ENCODE data around the gene PUDP.
A peak's percentile ranks its signal among the peaks of the same experiment; 100 is the strongest.

Gene PUDP

DNA sequence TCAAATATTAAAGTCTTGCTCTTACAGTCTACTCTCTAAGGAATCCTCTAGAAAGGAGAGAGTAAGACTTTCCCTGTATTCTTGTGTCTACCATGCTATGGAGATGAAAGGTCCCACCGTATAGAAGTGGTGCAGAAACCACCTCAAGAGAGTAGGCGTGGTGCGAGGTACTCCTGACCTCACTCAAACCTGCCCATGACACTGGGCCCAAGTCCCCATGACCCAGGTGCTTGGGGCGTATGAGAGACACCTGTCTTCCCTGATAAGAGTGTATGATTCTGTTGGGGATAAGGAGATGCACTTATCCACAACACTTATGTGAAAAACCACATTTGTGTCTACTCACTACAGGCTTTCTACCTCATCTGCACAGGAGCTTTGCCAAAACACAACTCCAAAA is 55.4 kb downstream of the PUDP start:
- in situ Hi-C loops (cut with HindIII; ENCODE audit: low pct_ligation_motif_present, low sequenced_read_pairs), result no loop called here
- Histone ChIP-seq H3K27me3 (replicated peaks) (no peaks in the 10 kb centered on the region), H3K27ac (no peak overlapping the region), H3K36me3 (replicated peaks) (no peaks in the 10 kb centered on the region), H3K4me3 (ENCODE audit: low read depth, low read length) (no peak overlapping the region)
- TF ChIP-seq, protein P1, sequence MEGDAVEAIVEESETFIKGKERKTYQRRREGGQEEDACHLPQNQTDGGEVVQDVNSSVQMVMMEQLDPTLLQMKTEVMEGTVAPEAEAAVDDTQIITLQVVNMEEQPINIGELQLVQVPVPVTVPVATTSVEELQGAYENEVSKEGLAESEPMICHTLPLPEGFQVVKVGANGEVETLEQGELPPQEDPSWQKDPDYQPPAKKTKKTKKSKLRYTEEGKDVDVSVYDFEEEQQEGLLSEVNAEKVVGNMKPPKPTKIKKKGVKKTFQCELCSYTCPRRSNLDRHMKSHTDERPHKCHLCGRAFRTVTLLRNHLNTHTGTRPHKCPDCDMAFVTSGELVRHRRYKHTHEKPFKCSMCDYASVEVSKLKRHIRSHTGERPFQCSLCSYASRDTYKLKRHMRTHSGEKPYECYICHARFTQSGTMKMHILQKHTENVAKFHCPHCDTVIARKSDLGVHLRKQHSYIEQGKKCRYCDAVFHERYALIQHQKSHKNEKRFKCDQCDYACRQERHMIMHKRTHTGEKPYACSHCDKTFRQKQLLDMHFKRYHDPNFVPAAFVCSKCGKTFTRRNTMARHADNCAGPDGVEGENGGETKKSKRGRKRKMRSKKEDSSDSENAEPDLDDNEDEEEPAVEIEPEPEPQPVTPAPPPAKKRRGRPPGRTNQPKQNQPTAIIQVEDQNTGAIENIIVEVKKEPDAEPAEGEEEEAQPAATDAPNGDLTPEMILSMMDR (IDR thresholded peaks at IDR 0.05; ENCODE audit: low read depth, low read length, missing control alignments), result no peak
- no peak for DNase-seq

DNA sequence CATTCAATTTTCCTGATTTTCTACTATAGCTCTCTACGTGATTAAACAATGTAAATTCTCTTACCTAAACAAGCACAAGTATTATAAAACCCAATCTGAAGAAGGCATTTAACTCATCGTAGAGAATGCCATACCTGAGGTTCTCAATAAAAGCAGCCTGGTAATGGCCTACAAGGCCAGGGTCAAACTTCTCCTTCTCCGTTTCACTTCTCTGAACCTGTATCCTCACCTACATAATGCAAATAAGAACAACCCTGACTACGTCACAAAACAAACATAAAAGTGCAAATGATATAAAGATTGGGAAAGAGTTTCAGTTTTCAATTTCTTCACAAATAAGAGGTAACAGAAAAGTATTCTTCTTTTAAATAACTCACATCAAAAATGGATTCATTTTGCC is 56.0 kb downstream of the PUDP start:
- in situ Hi-C loops (cut with HindIII; ENCODE audit: low pct_ligation_motif_present, low sequenced_read_pairs), result no loop called here
- Histone ChIP-seq H3K36me3 (replicated peaks) (no peaks in the 10 kb centered on the region), H3K27ac (no peak overlapping the region), H3K27me3 (replicated peaks) (no peaks in the 10 kb centered on the region), H3K4me3 (ENCODE audit: low read depth, low read length) (no peak overlapping the region)
- DNase-seq, result no peak
- TF ChIP-seq, protein P1 (IDR thresholded peaks at IDR 0.05; ENCODE audit: low read depth, low read length, missing control alignments), result no peak

DNA sequence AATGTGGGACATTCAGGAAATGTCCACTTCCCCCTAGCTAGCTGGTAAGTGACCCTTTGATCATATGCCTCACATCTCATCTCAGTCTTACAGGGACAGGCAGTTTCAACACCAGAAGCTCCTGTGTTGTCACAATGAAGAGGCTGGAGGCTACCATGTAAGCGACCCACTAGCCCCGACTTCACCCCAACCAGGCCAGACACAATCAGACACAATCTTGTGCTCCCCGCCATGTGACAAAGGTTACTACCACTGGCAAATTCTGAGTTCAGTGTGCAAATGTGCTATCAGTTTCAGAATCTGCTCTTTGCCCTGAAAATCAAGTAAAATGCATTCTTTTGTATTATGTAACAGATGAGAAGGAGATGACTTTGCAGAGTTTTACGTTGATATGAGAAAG is 57.3 kb downstream of the PUDP start:
- TF ChIP-seq, protein P1 (IDR thresholded peaks at IDR 0.05; ENCODE audit: low read depth, low read length, missing control alignments), result no peak
- Histone ChIP-seq H3K4me3 (ENCODE audit: low read depth, low read length) (no peak overlapping the region), H3K27me3 (replicated peaks) (no peaks in the 10 kb centered on the region), H3K27ac (no peak overlapping the region), H3K36me3 (replicated peaks) (no peaks in the 10 kb centered on the region)
- in situ Hi-C loops (cut with HindIII; ENCODE audit: low pct_ligation_motif_present, low sequenced_read_pairs), result no loop called here
- no peak for DNase-seq

DNA sequence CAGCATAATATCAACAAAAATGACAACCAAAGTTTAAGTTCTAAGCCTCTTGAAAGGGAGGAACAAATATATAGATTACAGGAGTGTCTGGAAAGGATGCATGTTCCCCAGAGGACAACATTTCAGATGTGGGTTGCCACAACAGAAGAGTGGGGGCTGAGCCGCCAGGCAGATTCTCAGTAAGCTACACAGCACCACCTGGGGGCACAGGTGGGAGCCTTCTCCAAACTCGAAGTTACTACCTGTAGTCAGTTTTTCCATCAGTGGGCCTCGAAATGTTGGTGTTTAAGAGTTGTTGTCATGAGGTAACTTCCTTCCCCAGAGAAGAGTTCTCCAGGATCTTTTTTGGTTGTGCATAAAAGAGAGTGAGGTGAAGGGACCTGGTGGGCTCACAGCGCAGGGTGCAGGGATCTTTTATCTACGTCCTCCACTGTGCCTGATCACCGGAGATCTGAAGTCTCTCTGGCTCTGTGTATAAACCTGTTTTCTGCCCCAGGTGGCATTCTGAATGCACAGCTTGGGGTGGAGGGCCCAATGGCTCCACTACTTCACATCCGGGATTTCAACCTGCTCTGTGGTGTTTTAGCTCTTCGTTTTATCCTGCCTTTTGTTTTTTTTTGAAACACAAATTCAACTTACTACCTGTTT is 58.9 kb downstream of the PUDP start:
- DNase-seq, result no peak
- TF ChIP-seq, protein P1 (IDR thresholded peaks at IDR 0.05; ENCODE audit: low read depth, low read length, missing control alignments), result peak; percentile 37
- H3K36me3 ChIP-seq (replicated peaks), result no peaks in the 10 kb centered on the region
- no peak overlapping the region for H3K4me3 ChIP-seq (ENCODE audit: low read depth, low read length)
- H3K27ac ChIP-seq, result no peak overlapping the region
- in situ Hi-C loops (cut with HindIII; ENCODE audit: low pct_ligation_motif_present, low sequenced_read_pairs), result no loop called here
- H3K27me3 ChIP-seq (replicated peaks), result no peaks in the 10 kb centered on the region

DNA sequence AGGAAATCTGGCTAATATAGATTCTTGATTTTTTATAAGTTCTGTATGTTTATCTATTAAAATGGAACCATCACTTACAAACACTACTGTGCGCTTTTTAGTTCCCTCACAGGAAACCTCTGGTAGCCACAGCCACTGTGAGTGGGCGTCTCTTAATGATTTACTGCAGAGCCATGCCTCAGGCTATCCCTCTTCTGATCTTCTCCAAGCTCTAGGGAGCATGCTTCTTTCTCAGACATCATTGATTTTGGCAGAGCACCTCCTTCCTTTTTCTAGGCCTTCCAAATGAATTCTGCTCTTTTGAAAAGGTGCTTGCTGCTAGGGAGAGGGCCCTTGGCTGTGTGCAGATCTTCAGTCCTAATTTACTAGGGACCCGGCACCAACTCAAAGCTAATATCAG is 61.6 kb downstream of the PUDP start:
- DNase-seq, result no peak
- TF ChIP-seq, protein P1 (IDR thresholded peaks at IDR 0.05; ENCODE audit: low read depth, low read length, missing control alignments), result no peak
- no peak overlapping the region for H3K4me3 ChIP-seq (ENCODE audit: low read depth, low read length)
- peaks cover 2% of the 10 kb centered on the region for H3K36me3 ChIP-seq (replicated peaks)
- H3K27me3 ChIP-seq (replicated peaks), result no peaks in the 10 kb centered on the region
- no peak overlapping the region for H3K27ac ChIP-seq
- in situ Hi-C loops (cut with HindIII; ENCODE audit: low pct_ligation_motif_present, low sequenced_read_pairs), result no loop called here

DNA sequence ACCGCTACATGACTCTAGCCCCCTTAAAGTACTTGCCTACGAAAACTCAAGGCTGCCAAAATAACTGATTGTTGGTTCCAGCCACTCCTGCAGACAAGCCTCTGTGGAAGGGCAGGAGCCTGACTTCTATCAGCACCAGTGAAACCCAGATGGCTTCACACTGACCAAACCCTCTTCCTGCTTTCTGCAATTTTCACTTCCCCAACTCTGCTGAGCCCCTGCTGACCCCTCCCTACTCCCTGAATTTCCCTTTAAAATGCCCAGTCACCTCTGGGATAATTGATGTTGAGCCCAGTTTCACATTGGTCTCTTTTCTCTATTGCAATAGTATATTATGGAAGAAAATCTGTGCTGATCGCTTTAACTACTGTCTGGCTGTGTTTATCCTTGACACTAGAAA is 62.1 kb downstream of the PUDP start:
- in situ Hi-C loops (cut with HindIII; ENCODE audit: low pct_ligation_motif_present, low sequenced_read_pairs), result no loop called here
- Histone ChIP-seq H3K4me3 (ENCODE audit: low read depth, low read length) (no peak overlapping the region), H3K27ac (no peak overlapping the region), H3K36me3 (replicated peaks) (peaks cover 2% of the 10 kb centered on the region), H3K27me3 (replicated peaks) (no peaks in the 10 kb centered on the region)
- TF ChIP-seq, protein P1 (IDR thresholded peaks at IDR 0.05; ENCODE audit: low read depth, low read length, missing control alignments), result no peak
- no peak for DNase-seq

Measured in brain microvascular endothelial cell (primary cell).